Activated T-cell treated with anti-CD3 and anti-CD28 coated beads for 4 hours (primary cell): ENCODE results near the gene TARBP1.

ENCODE experiments used
- DNase-seq: peaks from one replicate; pipeline ENCODE4 v3.0.0-alpha.2; 2020

TARBP1 gene

DNA sequence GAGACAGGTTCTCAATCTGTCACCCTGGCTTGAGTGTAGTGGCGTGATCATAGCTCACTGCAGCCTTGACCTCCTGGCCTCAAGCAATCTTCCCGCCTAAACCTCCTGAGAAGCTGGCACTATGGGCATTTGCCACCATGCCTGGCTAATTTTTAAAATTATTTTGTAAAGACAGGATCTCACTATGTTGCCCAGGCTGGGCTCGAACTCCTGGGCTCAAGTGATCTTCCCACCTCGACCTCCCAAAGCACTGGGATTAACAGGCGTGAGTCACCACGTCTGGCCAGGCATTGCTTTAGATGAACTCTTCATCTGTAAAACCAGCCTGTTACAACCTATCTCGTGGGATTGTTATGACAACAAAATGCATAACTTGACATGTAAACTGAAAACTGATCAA is 103.3 kb downstream of the TARBP1 start:
- DNase-seq = no peak

DNA sequence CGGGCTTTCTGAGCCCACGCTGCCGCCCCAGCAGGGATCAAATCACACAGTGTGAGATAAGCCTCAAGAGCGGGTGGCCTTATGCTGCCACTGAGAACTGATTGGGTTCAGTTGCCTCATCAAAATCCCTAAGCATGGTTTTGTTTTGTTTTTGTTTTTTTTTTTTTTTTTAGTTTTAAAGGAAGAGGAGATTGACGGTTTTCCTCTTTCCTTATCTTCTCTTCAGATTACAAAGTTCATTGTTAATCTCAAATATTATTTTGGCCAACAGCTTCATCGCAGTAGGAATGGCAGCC is 105.1 kb downstream of the TARBP1 start:
- no peak for DNase-seq

DNA sequence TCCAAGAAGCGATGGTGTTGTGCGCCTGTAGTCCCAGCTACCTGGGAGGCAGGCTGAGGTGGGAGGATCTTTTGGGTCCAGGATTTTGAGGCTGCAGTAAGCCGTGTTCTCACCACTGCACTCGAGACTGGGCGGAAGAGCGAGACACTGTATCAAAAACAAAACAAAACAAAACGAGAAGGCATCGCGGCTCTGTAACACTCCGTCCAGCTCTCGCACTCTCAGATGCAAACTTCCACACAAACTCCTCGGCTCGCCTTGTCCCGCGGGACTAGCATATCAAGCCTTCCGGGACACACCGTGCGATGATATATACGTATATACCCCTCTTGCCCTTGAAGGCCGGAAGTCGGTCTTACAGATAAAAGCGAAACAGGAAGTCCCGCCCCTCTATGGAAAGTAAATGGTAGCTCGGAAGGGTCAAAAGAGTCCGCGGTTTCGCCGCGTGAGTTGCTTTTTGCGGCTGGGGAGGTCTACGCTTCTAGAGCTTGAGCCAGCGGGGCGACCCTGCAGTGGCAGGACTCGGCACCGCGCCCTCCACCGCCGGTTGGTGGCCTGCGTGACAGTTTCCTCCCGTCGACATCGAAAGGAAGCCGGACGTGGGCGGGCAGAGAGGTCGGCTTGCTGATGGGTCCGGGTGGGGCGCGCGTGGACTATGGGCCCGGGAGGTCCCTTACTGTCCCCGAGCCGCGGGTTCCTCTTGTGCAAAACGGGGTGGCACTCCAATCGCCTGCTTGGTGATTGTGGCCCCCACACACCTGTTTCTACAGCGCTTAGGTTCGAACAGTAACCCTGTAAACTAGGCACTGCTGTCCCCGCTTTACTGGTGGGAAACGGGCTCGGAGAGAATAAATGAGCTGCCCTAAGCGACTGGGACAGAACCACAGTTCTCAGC is 105.7 kb downstream of the TARBP1 start, which contains the start of gene COA6:
COA6 (plus strand) TSS at position 393 of the 895 bp plus-strand sequence; CDS start at position 404, 11 bp downstream.
- DNase-seq = peak; percentile 82

DNA sequence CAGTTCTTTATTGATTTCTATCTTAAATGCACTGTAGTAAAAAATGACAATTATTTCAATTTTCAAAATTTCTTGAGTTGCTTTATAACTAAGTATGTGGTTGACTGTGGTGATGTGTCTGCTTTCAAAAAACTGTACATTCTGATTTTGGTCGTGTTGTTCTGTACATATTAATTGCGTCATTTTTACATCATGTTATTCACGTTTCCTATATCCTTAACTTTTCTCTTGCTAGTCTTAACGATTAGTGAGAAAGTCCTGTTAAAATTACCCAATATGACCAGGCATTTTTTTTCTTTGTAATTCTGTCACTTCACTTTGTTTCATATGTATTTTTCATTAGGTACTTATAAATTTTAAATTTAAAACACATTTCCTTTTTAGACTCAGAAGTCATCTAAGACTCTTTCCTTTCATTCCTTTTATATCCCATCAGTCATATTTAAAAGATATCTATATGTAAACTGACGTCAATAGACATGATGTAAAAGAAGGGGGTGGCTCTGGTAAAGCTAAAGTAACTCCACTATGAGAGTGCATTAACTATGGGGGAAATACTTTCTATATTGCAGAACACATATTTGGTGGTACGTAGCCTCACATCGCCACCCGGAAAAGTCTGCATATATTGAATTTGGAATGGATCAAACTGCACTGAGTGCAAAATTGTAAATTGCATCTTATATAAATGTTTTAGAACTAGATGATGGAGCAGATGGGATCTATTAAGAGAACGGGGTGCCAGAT is 106.8 kb downstream of the TARBP1 start:
- DNase-seq = no peak

DNA sequence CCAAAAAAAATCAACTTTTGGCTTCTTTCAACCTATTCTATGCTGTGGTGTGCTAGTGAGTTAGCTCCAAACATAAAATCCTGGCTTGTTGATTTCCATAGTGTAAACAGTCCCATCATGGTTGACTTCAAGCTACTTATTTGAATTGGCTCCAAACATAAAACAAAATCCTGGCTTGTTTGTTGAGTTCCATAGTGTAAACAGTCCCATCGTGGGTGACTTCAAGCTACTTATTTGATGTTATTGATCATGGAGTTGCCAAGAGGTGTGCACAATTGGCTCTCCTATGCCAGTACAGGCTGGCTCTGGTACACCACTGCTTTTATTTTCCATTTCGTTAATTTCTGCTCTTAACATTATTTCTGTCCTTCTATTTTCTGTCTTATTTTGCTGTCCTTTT is 107.6 kb downstream of the TARBP1 start:
- no peak for DNase-seq

DNA sequence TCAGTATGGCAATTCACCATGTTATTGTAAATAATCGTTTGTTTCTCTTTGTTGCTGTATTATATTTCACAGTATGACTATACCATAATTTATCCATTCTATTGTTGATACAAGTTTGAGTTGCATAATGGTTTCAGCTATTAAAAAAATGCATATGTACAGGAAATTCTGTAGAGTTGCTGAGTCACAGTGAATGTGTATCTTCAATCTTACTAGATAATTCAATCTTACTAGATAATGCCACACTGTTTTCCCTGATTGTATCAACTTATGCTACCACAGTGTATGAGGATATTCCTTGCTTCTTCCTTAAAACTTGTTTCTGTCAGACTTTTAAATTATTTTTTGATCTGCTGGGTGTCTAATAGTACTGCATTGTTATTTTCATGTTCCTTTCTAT is 109.2 kb downstream of the TARBP1 start:
- no peak for DNase-seq

DNA sequence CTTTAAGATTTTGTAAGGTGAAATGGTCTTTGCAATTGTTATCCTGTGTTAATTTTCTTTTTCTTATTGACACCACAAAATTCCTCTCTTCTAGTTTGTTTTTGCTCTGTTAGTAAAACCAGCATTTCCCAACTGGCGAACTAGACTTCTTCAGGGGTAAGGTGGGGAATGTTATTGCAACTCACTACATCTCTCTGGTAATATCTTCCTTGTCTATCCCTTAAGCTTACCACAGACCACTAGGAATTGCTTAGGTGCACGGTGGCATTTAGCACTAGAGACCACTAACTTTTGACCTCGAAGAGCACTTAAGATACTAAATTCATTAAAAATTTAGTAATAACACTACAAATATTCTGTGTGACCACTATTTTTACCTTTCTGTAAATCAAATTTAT is 109.9 kb downstream of the TARBP1 start:
- no peak for DNase-seq

DNA sequence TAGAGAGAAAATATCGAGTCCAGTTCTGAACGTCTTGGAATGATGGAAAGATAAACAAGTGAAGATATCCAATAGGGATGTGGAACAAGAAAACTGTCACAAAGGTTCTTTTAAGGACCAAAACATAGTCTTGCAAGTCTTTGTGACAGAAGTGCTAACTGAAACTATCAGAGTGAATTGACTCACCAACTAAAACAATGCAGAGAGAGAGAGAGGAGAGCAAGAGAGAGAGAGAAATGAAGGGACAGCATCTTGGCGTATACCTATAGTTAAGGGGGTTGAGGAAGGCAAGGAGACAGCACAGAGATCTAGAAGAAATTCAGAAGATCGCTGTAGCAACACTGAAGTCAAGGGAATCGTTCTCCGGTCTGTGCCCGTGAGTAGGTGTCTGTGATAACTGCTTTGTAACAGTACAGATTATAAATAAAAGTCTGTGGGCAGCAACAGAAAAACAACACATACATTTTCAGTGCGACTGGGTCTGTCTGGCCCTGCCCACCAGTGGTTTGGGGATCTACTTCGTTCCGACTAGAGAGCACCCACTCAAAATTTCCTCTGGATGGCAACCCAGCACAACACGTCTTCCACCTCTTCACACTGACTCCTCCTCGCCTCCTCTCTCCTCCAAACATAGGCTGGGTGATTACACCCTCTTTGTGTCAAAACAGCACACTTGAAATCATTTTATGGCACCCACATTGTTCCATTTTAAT is 110.5 kb downstream of the TARBP1 start:
- no peak for DNase-seq

DNA sequence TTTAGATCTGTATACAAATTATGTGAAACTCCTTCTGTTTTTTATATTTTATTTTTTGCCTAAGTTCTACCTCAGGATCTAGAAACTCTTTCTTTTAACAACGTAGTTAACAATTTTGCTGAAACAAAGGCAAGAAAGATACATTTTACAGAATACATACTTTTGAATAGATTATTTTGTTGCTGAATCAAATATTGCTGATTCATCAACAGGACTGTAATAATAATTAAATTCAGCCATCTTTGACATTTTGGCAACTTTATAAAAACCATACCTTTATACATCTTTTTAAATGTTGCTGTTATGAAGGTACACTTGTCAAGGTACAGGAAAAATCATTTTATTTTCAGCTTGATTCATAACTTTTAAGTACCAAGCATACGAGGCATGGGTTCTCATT is 116.4 kb downstream of the TARBP1 start:
- DNase-seq = no peak

DNA sequence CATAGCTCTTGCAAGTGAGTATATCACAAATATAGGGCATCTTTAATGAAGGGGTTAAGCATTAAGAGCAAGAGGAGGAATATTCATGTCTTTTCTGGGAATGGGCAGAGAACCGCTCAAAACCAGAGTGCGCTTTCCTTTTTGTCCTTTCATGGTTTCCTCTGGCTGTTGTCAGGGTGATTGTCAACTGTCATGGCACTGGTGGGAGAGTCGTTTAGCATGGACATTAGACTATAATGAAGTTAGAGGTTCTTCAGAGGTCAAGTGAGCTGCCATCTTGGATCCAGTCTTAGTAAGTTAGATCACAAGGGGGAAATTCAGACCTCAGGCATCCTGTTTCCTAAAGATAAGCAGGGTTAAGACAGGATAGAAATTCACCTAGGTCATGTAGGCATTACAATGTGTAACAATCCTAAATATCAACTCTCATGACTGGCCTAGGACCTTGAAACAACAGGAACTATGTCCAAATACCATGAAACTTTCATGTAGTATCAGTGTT is 117.8 kb downstream of the TARBP1 start:
- no peak for DNase-seq

DNA sequence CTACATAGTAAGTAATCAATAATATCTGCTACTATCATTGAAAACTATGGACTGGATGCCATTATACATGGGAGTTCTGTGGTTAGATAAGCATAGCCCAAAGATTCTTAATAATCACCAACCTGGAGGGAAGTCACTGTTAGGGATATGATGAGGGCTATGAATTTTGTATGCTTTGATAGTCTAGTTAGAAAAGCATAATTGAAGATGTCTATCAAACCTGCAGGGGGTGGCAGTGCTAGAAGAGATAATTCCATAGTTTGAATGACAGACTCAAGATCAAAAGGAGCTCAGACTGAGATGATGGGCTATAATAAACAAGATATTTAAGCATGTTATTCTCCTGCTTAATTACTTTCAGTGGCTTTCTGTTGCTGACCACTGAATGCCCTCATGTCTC is 121.1 kb downstream of the TARBP1 start:
- DNase-seq = no peak

DNA sequence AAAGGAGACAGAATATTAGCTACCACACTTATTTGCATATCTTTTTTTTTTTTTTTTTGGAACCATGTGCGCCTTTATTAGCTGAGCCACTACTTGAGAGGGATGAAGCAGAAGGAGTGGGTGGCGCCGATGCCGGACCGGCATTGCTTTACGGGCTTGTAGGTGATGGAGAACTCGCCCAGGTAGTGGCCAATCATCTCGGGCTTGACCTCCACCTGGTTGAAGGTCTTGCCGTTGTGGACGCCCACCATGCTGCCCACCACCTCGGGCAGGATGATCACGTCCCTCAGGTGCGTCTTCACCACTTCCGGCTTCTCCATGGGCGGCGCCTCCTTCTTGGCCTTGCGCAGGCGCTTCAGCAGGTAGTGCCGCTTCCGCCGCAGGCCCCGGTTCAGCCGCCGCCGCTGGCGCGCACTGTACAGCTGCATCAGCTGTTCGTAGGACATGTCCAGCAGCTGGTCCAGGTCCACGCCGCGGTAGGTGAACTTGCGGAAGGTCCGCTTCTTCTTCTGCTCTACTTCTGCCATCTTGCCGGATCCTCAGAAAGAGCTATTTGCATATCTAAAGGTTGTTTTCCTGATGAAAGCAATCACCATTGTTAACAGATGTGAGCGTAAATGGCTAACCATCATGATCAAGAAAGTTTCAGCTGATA is 122.2 kb downstream of the TARBP1 start:
- peak; percentile 24 for DNase-seq

DNA sequence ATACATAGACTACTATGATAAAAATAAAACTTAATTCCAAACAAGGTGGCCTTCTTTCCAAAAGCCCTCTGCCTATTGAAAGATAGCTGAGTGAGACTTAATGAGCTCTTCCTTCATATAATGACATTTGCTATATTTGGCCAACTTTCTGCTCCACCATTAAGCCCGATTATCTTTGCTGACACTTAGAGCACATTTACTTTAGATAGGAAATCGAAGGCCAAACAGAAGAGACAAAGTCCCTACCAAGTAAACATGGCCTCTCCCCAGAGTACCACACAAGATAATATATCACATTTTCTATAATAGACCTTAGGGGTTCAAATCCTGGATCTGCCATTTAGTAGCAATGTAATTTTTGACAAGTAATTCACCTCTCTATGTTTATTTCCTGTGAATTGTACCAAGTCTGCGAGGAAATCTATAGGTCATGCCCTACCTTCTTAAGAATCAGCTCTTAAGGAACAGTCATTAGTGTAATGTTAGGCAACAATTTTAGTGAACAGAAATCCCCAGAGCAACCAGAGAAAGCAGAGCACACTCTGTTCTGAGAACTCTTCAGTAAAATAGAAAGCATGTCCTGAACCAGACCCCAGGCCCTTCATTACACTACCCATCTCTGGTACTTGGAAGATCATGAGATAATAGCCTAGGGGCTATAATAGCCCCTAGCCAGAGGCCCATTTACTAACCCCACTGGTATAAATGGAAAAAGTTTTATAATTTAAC is 123.0 kb downstream of the TARBP1 start:
- no peak for DNase-seq

DNA sequence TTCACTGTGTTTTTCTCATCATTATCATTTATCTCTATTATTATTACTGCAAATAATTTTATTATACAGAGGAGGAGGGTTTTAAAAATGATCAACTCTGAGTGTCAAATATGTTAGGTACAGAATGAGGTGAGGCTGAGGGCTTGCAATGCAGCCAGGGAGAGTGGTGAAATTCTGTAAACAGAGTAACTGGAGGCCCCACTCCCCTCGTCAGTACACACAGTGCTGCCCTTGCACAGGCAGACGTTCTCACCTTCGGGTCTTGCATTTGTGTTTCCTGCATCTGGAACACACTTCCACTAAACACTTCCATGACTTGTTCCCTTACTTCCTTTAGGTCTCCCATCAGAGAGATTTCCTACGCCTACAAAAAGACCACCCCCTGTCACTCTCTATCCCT is 130.0 kb downstream of the TARBP1 start:
- DNase-seq = no peak

DNA sequence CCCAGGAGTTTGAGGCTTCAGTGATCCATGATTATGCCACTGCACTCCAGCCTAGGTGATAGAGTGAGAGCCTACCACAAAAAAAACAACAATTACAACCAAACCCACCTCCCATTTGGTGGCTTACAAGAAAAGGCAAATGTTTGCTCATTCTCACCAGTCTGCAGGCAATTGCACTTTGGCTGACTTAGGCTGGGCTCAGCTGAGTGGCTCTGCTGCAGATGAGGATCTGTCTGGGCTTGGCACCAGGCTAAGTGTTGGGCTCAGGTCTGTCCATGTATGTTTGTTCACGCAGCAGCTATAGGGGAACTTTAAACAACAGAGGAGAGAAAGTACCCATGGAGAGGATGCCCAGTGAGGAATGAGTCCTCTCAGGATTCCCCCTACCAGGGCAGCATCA is 133.7 kb downstream of the TARBP1 start:
- no peak for DNase-seq

DNA sequence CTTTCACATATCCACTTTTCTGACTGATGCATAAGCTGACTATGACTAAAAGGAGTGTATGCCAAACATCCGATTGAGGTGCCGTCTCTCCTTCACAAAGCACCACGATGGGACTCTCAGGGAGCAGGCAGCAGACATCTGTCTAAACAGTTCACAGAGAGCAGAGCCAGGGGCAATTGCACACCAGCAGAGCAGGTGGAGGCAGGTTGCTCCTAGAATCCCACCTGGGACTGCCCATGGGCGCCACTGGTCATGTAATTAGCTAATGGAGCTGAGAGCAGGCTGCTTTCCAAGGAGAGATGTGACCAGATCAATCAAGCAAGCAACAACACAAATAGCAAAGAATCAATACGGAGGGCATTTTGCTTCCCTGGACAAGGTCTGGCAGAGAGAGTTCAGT is 136.2 kb downstream of the TARBP1 start:
- no peak for DNase-seq
